DMS 273 (cell line): Measurements from ENCODE around the gene RWDD4.

Experiments used
- DNase-seq: peaks from one replicate; lab custom pipeline; 2025; ENCODE audit not compliant: unreplicated experiment; lab: John Stamatoyannopoulos, UW

RWDD4 gene

GRCh38 chr4:183636503-183636902 is 22.5 kb downstream of the RWDD4 start:
- peak; percentile 77 for DNase-seq

GRCh38 chr4:183635741-183636140 is 23.2 kb downstream of the RWDD4 start:
- peak; percentile 76 for DNase-seq

- DNase-seq: peak; percentile 76
Observed at GRCh38 chr4:183635321-183635720, 23.7 kb downstream of the RWDD4 start.

- DNase-seq: no peak
Observed at GRCh38 chr4:183633476-183634400, 25.2 kb downstream of the RWDD4 start.

- DNase-seq: no peak
Observed at GRCh38 chr4:183632689-183633088, 26.3 kb downstream of the RWDD4 start.

- no peak for DNase-seq
Observed at GRCh38 chr4:183631577-183632198, 27.3 kb downstream of the RWDD4 start.

- DNase-seq: peak; percentile 82
Observed at GRCh38 chr4:183627979-183628588, 30.9 kb downstream of the RWDD4 start.

GRCh38 chr4:183627286-183627685 is 31.7 kb downstream of the RWDD4 start:
- DNase-seq: peak; percentile 51

GRCh38 chr4:183626168-183626567 is 32.8 kb downstream of the RWDD4 start:
- DNase-seq: no peak

GRCh38 chr4:183624548-183624947 is 34.4 kb downstream of the RWDD4 start:
- DNase-seq: no peak

- DNase-seq: no peak
Observed at GRCh38 chr4:183621875-183622274, 37.1 kb downstream of the RWDD4 start.

- DNase-seq: no peak
Observed at GRCh38 chr4:183620421-183620820, 38.6 kb downstream of the RWDD4 start.

- peak; percentile 11 for DNase-seq
Observed at GRCh38 chr4:183618681-183619080, 40.3 kb downstream of the RWDD4 start.

- DNase-seq: no peak
Observed at GRCh38 chr4:183617075-183617474, 41.9 kb downstream of the RWDD4 start.

- DNase-seq: no peak
Observed at GRCh38 chr4:183612329-183613250, 46.4 kb downstream of the RWDD4 start.

GRCh38 chr4:183611210-183611830 is 47.7 kb downstream of the RWDD4 start:
- no peak for DNase-seq

- no peak for DNase-seq
Observed at GRCh38 chr4:183610613-183611012, 48.4 kb downstream of the RWDD4 start.

- DNase-seq: peak; percentile 9
Observed at GRCh38 chr4:183610033-183610432, 49.0 kb downstream of the RWDD4 start.

- DNase-seq: no peak
Observed at GRCh38 chr4:183609151-183609550, 49.8 kb downstream of the RWDD4 start.

- DNase-seq: no peak
Observed at GRCh38 chr4:183607894-183608293, 51.1 kb downstream of the RWDD4 start.
